Liver (tissue), 9 donors: ENCODE results near the gene MRPS9. TPM values are rescaled to one million over a fixed set of nuclear protein-coding genes. Genes with fewer than 3 reads are reported as not detected.

Source experiments
- DNase-seq: peaks from one replicate; pipeline ENCODE4 v3.0.0-alpha.2; 2017; ENCODE audit warnings: low spot score
- H3K27ac ChIP-seq, 2 donors: one replicate each; pipeline ENCODE4 v1.7.0; 2013; ENCODE audit warnings: inconsistent platforms in 2 of 2, low read length in 2 of 2, control low read depth in 1 of 2, low read depth in 1 of 2, mild to moderate bottlenecking in 1 of 2
- H3K27me3 ChIP-seq, 4 donors: one replicate each; pipeline versions ENCODE4 v1.6.1 to v1.7.0; 2013; ENCODE audit warnings: low read length in 3 of 4, inconsistent platforms in 1 of 4, mild to moderate bottlenecking in 1 of 4, moderate library complexity in 1 of 4; ENCODE audit not compliant: control insufficient read depth in 4 of 4, insufficient read depth in 4 of 4
- H3K36me3 ChIP-seq, 4 donors: one replicate each; pipeline versions ENCODE4 v1.6.1 to v1.7.0; 2013; ENCODE audit warnings: low read length in 3 of 4, mild to moderate bottlenecking in 3 of 4, low read depth in 1 of 4, moderate library complexity in 1 of 4; ENCODE audit not compliant: control insufficient read depth in 4 of 4, insufficient read depth in 3 of 4
- H3K4me1 ChIP-seq, 4 donors: one replicate each; pipeline versions ENCODE4 v1.6.1 to v1.7.0; 2013; ENCODE audit warnings: low read length in 3 of 4, mild to moderate bottlenecking in 3 of 4, moderate library complexity in 1 of 4; ENCODE audit not compliant: control insufficient read depth in 4 of 4, insufficient read depth in 4 of 4
- H3K4me3 ChIP-seq, 3 donors: one replicate each; pipeline versions ENCODE4 v1.6.1 to v1.7.0; 2013; ENCODE audit warnings: low read length in 3 of 3, control low read depth in 1 of 3, low read depth in 1 of 3, mild to moderate bottlenecking in 1 of 3
- H3K9ac ChIP-seq, 2 donors: one replicate each; pipeline ENCODE4 v1.7.0; 2013; ENCODE audit warnings: low read length in 2 of 2, mild to moderate bottlenecking in 2 of 2, moderate library complexity in 2 of 2, control low read depth in 1 of 2, low read depth in 1 of 2
- H3K9me3 ChIP-seq, 4 donors: one replicate each; pipeline versions ENCODE4 v1.6.1 to v1.7.0; 2013; ENCODE audit warnings: low read length in 3 of 4; ENCODE audit not compliant: control insufficient read depth in 4 of 4
- EGR1 ChIP-seq, 2 donors: IDR thresholded peaks; 2 replicates each; pipeline ENCODE4 v1.6.1; 2016 to 2018; ENCODE audit warnings: antibody characterized with exemption in 2 of 2, low read depth in 2 of 2
- FOXA1 ChIP-seq: IDR thresholded peaks from 2 replicates; pipeline ENCODE4 v1.6.1; 2016; ENCODE audit warnings: antibody characterized with exemption
- FOXA2 ChIP-seq: IDR thresholded peaks from 2 replicates; pipeline ENCODE4 v1.6.1; 2016; ENCODE audit warnings: antibody characterized with exemption
- GABPA ChIP-seq, 2 donors: IDR thresholded peaks in 1 of 2; conservative IDR thresholded peaks in 1 of 2; 2 replicates each; pipeline ENCODE4 v1.6.1; 2016; ENCODE audit warnings: antibody characterized with exemption in 2 of 2, mild to moderate bottlenecking in 1 of 2, moderate library complexity in 1 of 2
- HNF4A ChIP-seq, 2 donors: conservative IDR thresholded peaks; 2 replicates each; pipeline ENCODE4 v1.6.1; 2016; ENCODE audit warnings: antibody characterized with exemption in 2 of 2, mild to moderate bottlenecking in 2 of 2
- HNF4G ChIP-seq: IDR thresholded peaks from 2 replicates; pipeline ENCODE4 v1.6.1; 2016; ENCODE audit warnings: antibody characterized with exemption
- JUND ChIP-seq, 2 donors: IDR thresholded peaks; 2 replicates each; pipeline ENCODE4 v1.6.1; 2016; ENCODE audit warnings: antibody characterized with exemption in 2 of 2
- RAD21 ChIP-seq, 2 donors: IDR thresholded peaks; 2 replicates each; pipeline ENCODE4 v1.6.1; 2016; ENCODE audit warnings: antibody characterized with exemption in 2 of 2, mild to moderate bottlenecking in 2 of 2
- RXRA ChIP-seq, 2 donors: IDR thresholded peaks; 2 replicates each; pipeline ENCODE4 v1.6.1; 2017 to 2018; ENCODE audit warnings: antibody characterized with exemption in 2 of 2, mild to moderate bottlenecking in 1 of 2
- SP1 ChIP-seq: IDR thresholded peaks from 2 replicates; pipeline ENCODE4 v1.6.1; 2018; ENCODE audit warnings: antibody characterized with exemption, mild to moderate bottlenecking
- TAF1 ChIP-seq: conservative IDR thresholded peaks from 2 replicates; pipeline ENCODE4 v1.6.1; 2016; ENCODE audit warnings: antibody characterized with exemption, mild to moderate bottlenecking
- YY1 ChIP-seq: IDR thresholded peaks from 2 replicates; pipeline ENCODE4 v1.6.1; 2016; ENCODE audit warnings: antibody characterized with exemption, mild to moderate bottlenecking
- WGBS: extraction: QIAGEN DNeasy Blood & Tissue Kit; methylation state at CpG from one replicate; pipeline ENCODE4 v1.1.7; 2013; 5-methylcytosine and 5-hydroxymethylcytosine counted together
- polyA plus RNA-seq, 2 donors: library from polyadenylated mRNA; stranded (reverse) in 1 of 2; unstranded in 1 of 2; fragments of 200-250 nt in 1 of 2; fragments of >200 nt in 1 of 2; fragmentation: Nextera tagmentation in 1 of 2; extraction: Ambion mirVana in 1 of 2; gene quantifications; one replicate each; pipeline versions ENCODE4 v1.2.1 to v1.2.3, GENCODE V29; 2013 to 2015
- total RNA-seq, 2 donors: library from RNA; depleted of rRNA; stranded (reverse); fragments of >200 nt; gene quantifications; one replicate each; pipeline ENCODE4 v1.2.3, GENCODE V29; 2014
- TF ChIP-seq, protein P1 (sequence below): IDR thresholded peaks from 2 replicates; pipeline ENCODE4 v1.6.1; 2016; ENCODE audit warnings: antibody characterized with exemption
- TF ChIP-seq, protein P2 (sequence below): IDR thresholded peaks from 2 replicates; pipeline ENCODE4 v1.6.1; 2016; ENCODE audit warnings: antibody characterized with exemption
- TF ChIP-seq, protein P3 (sequence below): IDR thresholded peaks from 2 replicates; pipeline ENCODE4 v1.6.1; 2016; ENCODE audit warnings: antibody characterized with exemption, mild to moderate bottlenecking
- TF ChIP-seq, protein P4 (sequence below): IDR thresholded peaks from 2 replicates; pipeline ENCODE4 v1.6.1; 2016; ENCODE audit warnings: antibody characterized with exemption
- TF ChIP-seq, protein P5 (sequence below): fragments of 150-350 bp; IDR thresholded peaks from 2 replicates; pipeline ENCODE4 v1.5.1; 2017; ENCODE audit warnings: improper control_type of control experiment, low read depth, low read length; ENCODE audit not compliant: missing input control
- donor health status: healthy.
- donor health status: healthy.
- donor health status: healthy.
- donor health status: healthy.
- donor health status: healthy.

The MRPS9 gene
- total and polyA plus RNA-seq, 4 donors, result 11.5 to 27.7 (median 17.9) TPM

DNA sequence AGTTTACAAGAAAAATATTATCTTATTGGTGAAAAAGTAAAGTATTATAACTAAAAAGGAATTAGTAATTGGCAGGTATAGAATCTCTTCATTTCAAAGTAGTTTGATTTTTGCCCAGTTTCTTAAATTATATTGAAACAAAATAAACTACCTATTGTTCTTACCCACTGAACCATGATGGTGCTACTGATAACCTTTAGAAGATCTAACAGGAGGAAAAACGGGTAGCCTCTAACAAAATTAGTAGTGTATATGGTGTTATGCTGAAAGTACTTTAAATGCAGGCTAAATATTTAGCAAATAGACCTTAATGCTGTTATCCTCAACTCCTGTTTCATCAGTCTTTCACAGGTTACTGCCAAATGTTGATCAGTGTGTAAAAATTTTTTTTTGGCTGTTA, 19.1 kb downstream of the MRPS9 start:
- H3K27ac ChIP-seq, result no peak overlapping the region
- H3K9ac ChIP-seq, result no peak overlapping the region
- no peaks in the 10 kb centered on the region for H3K9me3 ChIP-seq
- WGBS, result 79% methylated on average over 1 of the region's 1 CpG
- no peak for TF ChIP-seq FOXA2
- TF ChIP-seq GABPA (IDR thresholded peaks at IDR 0.05 in 1 of 2, conservative IDR thresholded peaks at IDR 0.05 in 1 of 2), result no peak
- TF ChIP-seq, protein P1, sequence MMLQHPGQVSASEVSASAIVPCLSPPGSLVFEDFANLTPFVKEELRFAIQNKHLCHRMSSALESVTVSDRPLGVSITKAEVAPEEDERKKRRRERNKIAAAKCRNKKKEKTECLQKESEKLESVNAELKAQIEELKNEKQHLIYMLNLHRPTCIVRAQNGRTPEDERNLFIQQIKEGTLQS, result no peak
- TF ChIP-seq FOXA1, result no peak
- TF ChIP-seq, protein P2, sequence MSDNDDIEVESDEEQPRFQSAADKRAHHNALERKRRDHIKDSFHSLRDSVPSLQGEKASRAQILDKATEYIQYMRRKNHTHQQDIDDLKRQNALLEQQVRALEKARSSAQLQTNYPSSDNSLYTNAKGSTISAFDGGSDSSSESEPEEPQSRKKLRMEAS, result no peak
- TF ChIP-seq SP1, result no peak
- no peak for TF ChIP-seq EGR1 (IDR thresholded peaks at IDR 0.05; ENCODE audit: low read depth in 2 of 2)
- TF ChIP-seq, protein P3, sequence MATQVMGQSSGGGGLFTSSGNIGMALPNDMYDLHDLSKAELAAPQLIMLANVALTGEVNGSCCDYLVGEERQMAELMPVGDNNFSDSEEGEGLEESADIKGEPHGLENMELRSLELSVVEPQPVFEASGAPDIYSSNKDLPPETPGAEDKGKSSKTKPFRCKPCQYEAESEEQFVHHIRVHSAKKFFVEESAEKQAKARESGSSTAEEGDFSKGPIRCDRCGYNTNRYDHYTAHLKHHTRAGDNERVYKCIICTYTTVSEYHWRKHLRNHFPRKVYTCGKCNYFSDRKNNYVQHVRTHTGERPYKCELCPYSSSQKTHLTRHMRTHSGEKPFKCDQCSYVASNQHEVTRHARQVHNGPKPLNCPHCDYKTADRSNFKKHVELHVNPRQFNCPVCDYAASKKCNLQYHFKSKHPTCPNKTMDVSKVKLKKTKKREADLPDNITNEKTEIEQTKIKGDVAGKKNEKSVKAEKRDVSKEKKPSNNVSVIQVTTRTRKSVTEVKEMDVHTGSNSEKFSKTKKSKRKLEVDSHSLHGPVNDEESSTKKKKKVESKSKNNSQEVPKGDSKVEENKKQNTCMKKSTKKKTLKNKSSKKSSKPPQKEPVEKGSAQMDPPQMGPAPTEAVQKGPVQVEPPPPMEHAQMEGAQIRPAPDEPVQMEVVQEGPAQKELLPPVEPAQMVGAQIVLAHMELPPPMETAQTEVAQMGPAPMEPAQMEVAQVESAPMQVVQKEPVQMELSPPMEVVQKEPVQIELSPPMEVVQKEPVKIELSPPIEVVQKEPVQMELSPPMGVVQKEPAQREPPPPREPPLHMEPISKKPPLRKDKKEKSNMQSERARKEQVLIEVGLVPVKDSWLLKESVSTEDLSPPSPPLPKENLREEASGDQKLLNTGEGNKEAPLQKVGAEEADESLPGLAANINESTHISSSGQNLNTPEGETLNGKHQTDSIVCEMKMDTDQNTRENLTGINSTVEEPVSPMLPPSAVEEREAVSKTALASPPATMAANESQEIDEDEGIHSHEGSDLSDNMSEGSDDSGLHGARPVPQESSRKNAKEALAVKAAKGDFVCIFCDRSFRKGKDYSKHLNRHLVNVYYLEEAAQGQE, result no peak
- TF ChIP-seq, protein P4, sequence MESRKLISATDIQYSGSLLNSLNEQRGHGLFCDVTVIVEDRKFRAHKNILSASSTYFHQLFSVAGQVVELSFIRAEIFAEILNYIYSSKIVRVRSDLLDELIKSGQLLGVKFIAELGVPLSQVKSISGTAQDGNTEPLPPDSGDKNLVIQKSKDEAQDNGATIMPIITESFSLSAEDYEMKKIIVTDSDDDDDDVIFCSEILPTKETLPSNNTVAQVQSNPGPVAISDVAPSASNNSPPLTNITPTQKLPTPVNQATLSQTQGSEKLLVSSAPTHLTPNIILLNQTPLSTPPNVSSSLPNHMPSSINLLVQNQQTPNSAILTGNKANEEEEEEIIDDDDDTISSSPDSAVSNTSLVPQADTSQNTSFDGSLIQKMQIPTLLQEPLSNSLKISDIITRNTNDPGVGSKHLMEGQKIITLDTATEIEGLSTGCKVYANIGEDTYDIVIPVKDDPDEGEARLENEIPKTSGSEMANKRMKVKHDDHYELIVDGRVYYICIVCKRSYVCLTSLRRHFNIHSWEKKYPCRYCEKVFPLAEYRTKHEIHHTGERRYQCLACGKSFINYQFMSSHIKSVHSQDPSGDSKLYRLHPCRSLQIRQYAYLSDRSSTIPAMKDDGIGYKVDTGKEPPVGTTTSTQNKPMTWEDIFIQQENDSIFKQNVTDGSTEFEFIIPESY, result no peak
- no peak for TF ChIP-seq HNF4G
- TF ChIP-seq TAF1, result no peak
- TF ChIP-seq JUND (IDR thresholded peaks at IDR 0.05), result no peak
- no peak for TF ChIP-seq HNF4A (conservative IDR thresholded peaks at IDR 0.05)
- no peak for TF ChIP-seq YY1
- H3K4me3 ChIP-seq, result no peak overlapping the region
- H3K36me3 ChIP-seq, result peaks cover 0 to 1% (median 0%) of the 10 kb centered on the region in 4 donors
- H3K27me3 ChIP-seq, result no peaks in the 10 kb centered on the region
- DNase-seq, result no peak
- no peaks in the 10 kb centered on the region for H3K4me1 ChIP-seq

DNA sequence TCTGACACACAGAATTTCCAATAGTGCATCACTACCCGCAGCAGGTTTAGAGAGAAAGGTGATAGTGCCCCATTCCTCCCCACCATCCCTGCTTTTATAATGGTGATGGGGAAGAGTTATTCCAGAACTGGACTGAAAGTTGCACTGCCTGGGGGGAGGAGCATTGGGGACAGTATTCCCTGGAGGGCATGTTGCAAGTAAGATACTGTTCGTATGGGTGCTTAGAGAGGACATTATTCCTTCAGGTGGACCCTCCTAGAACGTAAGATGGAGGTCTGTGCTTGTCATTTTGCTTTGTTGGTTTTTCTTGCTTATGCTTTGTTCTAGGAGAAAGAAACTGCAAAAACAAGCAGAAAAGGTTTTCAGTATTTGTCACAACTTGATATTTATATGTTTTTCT, 23.7 kb downstream of the MRPS9 start:
- H3K27ac ChIP-seq, result no peak overlapping the region
- WGBS, result 98% methylated on average over 3 of the region's 3 CpGs
- no peak overlapping the region for H3K9ac ChIP-seq
- no peak overlapping the region for H3K4me3 ChIP-seq
- H3K9me3 ChIP-seq, result no peaks in the 10 kb centered on the region
- TF ChIP-seq HNF4G (no peak), RXRA (IDR thresholded peaks at IDR 0.05) (no peak), RAD21 (IDR thresholded peaks at IDR 0.05) (no peak), EGR1 (IDR thresholded peaks at IDR 0.05; ENCODE audit: low read depth in 2 of 2) (no peak), JUND (IDR thresholded peaks at IDR 0.05) (no peak), HNF4A (conservative IDR thresholded peaks at IDR 0.05) (no peak), GABPA (IDR thresholded peaks at IDR 0.05 in 1 of 2, conservative IDR thresholded peaks at IDR 0.05 in 1 of 2) (no peak), FOXA2 (no peak)
- TF ChIP-seq, protein P5, sequence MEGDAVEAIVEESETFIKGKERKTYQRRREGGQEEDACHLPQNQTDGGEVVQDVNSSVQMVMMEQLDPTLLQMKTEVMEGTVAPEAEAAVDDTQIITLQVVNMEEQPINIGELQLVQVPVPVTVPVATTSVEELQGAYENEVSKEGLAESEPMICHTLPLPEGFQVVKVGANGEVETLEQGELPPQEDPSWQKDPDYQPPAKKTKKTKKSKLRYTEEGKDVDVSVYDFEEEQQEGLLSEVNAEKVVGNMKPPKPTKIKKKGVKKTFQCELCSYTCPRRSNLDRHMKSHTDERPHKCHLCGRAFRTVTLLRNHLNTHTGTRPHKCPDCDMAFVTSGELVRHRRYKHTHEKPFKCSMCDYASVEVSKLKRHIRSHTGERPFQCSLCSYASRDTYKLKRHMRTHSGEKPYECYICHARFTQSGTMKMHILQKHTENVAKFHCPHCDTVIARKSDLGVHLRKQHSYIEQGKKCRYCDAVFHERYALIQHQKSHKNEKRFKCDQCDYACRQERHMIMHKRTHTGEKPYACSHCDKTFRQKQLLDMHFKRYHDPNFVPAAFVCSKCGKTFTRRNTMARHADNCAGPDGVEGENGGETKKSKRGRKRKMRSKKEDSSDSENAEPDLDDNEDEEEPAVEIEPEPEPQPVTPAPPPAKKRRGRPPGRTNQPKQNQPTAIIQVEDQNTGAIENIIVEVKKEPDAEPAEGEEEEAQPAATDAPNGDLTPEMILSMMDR, result no peak
- TF ChIP-seq, protein P2, result no peak
- TF ChIP-seq, protein P4, result no peak
- peaks cover 0 to 2% (median under 1%) of the 10 kb centered on the region in 4 donors for H3K36me3 ChIP-seq
- H3K4me1 ChIP-seq, result no peaks in the 10 kb centered on the region
- H3K27me3 ChIP-seq, result no peaks in the 10 kb centered on the region
- DNase-seq, result no peak
